Stimulated activated CD8-positive, alpha-beta memory T cell treated with anti-CD3 and anti-CD28 coated beads, Interleukin-12 subunit alpha, Interleukin-12 subunit beta, amount 100 ng/mL, for 4 hours (primary cell): ENCODE measurements around the gene E2F8.

ENCODE experiments used
- DNase-seq: peaks from one replicate; pipeline ENCODE4 v3.0.0-alpha.2; 2020; ENCODE audit warnings: low read depth

E2F8 gene

DNA sequence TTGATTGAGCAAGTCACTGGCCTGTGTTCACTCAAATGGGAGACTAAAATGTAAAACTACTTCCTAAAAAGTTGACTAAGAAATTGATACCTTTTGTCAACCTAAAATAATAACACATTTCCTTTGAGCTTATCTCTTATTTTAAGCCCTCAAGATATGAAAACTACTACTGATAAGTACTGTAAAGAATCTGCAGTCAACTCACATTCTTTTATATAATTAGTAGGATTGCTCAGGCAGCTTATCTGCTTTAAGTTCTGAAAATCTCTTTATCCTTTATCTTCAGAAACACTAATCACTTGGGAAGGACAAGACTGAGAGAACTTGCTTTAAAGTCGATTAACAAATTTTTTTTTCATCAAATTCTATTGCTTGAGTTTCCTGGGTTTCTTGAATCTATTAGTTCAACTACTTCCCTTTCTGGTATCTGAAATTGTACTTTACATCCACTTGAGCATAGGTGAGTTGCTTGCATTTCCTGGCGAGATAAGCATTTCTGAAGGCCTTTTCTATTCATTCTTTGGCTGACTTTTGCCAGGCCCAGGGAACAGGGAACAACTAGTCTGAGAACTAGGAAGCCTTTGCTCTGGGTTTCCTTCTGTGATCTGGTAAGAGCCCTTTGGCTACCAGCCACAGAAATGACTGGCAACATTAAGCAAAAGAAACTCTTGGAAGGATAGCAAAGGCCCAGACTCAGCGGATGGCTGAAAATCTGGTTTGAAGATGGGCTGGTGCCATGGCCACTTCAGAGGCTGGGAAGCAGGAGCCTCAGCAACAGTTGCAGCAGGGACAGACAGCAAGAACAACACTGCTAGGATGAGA lies 19.6 kb downstream of the E2F8 start:
- DNase-seq = no peak

- DNase-seq = no peak
These were observed 21.8 kb downstream of the E2F8 start for GRCh38 chr11:19218786-19219460.

DNA sequence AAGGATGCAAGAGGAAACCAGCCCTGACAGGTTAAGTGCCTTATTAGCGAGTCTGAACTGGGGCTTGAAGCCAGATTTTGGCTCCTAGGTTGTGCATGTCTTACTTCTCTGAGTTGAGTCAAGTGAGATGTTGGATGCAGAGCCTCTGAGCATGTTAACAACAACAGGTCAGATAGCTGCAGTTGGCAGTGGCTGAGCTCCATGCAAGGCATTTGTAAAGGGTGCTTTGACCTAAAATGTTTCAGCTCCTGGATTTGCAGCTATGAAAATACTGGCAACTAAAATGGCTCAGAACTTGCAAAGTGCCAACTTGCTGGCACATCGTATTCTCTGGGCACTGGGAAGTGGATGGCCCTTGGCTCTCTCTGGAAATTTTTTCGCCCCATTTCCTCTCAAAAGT lies 22.5 kb downstream of the E2F8 start:
- DNase-seq = no peak

GRCh38 chr11:19216709-19217374 lies 23.9 kb downstream of the E2F8 start:
- no peak for DNase-seq

DNA sequence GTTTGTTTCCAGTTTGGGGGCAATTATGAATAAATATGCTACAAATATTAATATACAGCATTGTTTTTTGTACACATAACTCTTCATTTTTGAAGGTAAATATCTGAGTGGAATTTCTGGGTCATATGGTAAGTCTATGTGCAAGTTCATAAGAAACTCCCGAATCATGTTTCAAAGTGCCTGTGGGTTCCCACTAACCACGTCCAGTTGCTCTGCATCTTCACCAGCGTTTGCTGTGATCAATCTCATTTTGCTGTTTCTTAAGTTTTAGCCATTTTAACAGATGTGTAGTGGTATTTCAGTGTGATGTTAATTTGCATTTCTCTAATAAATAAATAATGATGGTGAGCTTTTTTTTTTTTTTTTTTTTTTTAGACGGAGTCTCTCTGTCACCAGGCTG lies 24.7 kb downstream of the E2F8 start:
- DNase-seq = no peak

- DNase-seq = no peak
These were observed 31.0 kb downstream of the E2F8 start for GRCh38 chr11:19209617-19210370.

- no peak for DNase-seq
These were observed 31.7 kb downstream of the E2F8 start for GRCh38 chr11:19208959-19209546.

GRCh38 chr11:19208181-19208580 lies 32.6 kb downstream of the E2F8 start:
- no peak for DNase-seq

- no peak for DNase-seq
These were observed 35.9 kb downstream of the E2F8 start for GRCh38 chr11:19204836-19205235.

GRCh38 chr11:19201737-19202605 lies 38.8 kb downstream of the E2F8 start, which contains the start of gene CSRP3:
Gene CSRP3, minus strand, starts transcription at chr11:19201983. Its CDS starts 9,535 bp downstream, at chr11:19192448.
- no peak for DNase-seq

DNA sequence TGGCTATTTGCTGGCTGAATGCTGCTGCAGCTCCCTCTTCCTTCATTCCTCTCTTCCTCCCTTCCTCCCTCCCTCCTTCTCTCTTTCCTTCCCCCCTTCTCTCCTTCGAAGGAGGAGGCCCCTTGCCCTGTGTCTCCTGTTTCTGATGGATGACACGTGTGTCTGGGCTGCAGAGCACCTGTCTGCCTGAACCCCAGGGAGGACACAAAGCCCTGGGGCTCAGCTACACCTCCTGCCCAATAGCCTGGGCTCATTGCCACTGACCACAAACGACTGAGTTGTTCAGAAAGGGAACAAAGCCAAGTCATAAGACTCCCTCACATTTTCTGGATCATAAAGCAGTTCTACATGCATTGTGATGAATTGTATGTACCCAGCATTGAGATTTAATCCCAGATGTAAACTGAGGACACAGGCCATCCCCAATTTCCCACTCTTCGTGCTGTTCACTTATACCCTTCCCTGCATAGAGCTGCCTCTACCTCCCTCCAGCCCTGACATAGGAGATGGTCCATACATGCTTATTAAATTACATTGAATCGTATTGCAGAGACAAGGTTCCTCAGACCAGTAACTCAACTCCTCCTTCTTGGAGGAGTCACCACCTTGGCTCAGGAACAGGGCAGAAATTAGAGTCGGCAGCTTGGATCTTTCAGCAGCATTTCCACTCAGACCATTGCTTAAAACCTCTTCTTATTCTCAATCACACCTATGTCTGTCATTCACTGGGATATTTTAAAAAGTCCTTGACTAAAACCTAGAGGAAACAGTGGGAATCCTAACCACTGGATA lies 40.1 kb downstream of the E2F8 start:
- DNase-seq = no peak

DNA sequence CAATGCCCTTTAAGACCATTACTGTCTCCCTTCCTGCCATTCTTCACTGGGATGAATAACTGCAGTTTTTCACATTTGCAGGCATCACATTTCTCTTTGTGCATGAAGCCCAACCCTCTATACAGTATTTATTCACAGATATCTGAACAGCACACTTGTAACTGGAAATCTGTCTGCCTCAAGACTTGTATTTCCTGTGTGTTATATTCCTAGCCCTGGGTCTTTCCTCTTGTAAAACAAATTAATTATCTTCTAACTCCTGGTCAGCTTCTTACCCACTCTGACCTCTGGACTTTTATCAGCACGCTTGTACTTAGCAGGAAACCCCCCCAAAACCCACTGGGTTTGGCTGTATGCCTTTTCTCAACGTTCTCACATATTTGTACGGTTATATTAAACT lies 41.0 kb downstream of the E2F8 start:
- no peak for DNase-seq

GRCh38 chr11:19199048-19199447 lies 41.7 kb downstream of the E2F8 start:
- no peak for DNase-seq

GRCh38 chr11:19196432-19196831 lies 44.3 kb downstream of the E2F8 start:
- no peak for DNase-seq

DNA sequence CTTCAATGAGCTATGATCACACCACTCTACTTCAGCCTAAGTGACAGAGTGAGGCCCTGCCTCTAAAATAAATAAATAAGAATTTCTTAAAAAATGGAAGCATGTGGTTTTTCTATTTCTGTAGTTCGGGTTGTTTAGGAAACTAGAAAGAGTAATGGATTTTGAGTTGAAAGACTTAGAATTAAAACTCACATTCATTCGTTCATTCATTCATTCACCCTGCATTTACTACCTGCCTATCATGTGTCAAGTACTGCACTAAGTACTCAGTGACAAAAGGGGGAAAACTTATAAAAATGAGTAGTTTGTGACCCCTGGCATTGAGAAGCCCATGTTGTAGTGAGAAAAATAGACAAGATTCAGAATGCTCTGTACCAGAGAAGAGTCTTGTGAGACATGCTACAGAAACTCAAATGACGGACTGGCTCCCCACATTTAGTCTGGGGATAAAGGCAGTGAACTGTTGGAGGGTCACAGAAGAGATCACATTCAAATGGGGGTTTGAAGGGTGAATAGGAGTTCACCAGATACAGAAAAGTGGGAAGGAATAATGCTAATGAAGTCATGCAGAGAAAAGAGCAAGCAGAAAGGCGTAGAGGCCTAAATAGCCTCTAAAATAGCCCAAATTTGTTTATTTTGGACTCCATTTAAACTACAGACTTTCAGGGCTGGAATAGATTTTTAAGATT lies 46.0 kb downstream of the E2F8 start:
- no peak for DNase-seq

DNA sequence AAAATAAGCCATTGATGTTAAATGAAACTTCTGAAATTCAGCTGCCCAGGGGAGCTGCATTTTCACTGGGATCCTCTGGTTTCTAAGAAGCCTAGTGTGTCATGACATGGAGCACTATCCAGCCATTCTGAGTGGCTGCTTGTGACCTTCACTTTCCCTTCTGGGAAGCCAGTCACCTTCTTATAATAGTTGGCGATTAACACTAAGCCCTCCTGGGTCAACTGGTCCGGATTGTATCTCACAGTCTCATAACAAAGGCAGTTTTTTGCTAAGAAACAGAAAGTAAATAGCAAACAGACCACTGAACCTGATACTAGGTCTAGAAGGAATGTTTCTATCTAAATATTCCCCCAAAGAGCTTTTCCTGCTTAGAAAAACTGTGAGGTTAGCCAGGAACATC lies 46.8 kb downstream of the E2F8 start:
- no peak for DNase-seq

- no peak for DNase-seq
These were observed 49.1 kb downstream of the E2F8 start for GRCh38 chr11:19191530-19192169.

DNA sequence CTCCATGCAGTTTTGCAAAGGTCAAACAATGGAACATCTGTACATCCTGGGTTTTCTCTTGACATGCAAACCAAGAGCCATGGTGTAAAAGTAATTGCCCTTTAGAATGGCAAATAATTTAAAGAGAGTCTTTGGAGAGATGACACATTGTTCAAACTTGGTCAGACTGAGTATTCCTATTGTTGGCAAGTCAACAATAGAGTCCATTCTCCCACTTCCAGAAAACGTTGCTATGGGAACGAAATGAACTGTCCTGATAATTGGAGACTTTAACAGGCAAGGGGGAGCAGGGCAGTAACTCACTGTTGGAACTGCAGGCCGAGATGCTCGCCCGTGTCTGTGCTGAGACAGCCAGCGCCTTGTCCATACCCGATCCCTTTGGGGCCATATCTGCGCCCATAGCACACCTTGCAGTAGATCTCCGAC lies 52.9 kb downstream of the E2F8 start:
- no peak for DNase-seq
